NCI-H345 treated with DMSO at 0.1 percent for 48 hours (cell line): ENCODE measurements around the gene LIG1.
"Not testable (repeated sequence)": the region's sequence is repeated elsewhere in the genome, so short reads cannot be mapped to it uniquely, and the experiment has no call there.

ENCODE experiments used
- DNase-seq: peaks from one replicate; lab custom pipeline; 2025; ENCODE audit not compliant: unreplicated experiment; lab: John Stamatoyannopoulos, UW

Gene LIG1

DNA sequence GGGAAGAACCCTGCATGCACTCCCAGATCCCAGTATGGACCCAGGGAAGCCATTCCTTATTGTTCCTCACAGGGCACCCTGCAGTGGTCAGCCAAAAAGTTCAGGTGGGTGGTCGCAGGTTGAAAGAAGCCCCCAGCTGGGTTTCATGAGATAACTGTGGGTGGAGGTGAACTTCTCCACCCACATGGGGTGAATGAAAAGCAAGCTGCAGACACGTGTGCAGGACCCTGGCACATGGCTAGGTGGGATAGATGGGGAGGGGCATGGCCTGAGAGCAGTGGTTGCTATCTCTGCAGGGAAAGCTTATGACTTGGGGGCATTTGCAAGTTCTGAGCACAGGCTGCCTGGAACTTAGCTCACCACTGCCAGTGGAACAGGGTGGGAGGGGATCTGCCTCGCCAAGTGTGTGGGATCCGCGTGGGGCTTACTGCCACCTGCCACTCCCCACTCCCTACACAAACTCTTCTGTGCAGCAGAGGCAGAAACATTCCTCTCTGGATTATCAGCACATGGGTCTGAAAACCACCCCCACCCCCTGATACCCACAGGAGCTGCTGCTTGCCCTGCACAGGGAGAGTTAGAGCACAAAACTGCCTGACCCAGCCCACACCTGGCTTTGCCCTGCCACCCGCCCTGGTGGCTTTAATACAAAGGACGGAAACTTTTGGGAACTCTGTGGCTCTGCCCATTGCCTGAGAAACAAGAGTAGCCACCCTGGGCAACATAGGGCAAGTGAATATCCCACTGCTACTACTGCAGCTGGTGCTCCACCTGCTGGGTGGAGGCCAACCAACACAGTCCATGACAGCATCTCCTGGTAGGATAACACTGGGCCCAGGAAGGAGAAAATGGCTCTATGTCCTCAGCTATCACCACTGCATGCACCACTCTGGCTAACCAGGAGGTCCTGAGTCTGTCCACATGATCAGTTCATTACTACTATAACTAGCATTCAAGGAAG, 84.0 kb downstream of the LIG1 start:
- DNase-seq, result no peak

DNA sequence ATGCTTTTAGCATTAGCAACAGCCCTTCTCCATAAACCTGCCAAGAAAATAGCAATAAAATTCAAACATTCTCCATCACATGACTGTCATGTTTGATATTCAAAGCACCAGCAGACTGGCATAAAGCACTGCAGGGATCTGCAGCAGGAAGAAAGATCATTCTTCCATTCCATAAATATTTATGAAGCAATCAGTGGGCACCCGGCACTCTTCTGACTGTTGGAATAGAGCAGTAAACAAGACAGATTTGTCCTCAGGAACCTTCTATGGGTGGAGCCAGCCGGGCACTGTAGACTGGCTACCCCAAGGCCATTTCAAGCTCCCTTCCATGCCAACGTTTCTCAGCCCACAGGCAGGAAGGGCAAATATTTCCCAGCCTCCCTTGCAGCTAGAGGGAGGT, 85.1 kb downstream of the LIG1 start:
- no peak for DNase-seq

- no peak for DNase-seq
Measured at GRCh38 chr19:48081106-48081505, 89.0 kb downstream of the LIG1 start.

DNA sequence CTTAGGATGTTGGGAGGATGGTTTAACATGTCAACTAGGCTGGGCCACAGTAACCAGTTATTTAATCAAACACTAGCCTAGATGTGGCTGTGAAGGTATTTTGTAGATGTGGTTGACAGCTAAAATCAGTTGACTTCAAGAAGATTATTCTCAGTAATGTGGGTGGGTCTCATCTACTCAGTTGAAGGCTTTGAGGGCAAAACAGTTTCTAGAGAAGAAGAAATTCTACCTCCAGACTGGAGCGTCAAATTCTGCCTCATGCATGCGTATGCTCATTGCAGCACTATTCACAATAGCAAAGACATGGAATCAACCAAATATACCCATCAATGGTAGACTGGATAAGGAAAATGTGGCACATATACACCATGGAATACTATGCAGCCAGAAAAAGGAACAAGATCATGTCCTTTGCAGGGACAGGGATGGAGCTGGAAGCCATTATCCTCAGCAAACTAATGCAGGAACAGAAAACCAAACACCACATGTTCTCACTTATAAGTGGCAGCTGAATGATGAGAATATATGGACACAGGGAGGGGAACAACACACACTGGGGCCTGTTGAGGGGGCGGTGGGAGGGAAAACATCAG, 99.9 kb downstream of the LIG1 start:
- not testable (repeated sequence) for DNase-seq

- DNase-seq, result no peak
Measured at GRCh38 chr19:48069435-48069834, 100.7 kb downstream of the LIG1 start.
